ENCODE results near the gene CEACAM3.

CEACAM3 gene

DNA sequence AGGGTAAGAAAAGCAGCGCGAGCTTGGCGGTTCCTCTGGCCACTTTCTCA lies 48.4 kb downstream of the CEACAM3 start, which contains the start of gene DMRTC2:
Gene DMRTC2, plus strand, starts transcription at position 42 of the 50 bp plus-strand sequence. CDS start 2,387 bp downstream, outside the sequence.
- Histone ChIP-seq H3K9me3 (no peaks in the 10 kb centered on the region), H3K36me3 (no peaks in the 10 kb centered on the region), H3K4me1 (ENCODE audit: control insufficient read depth in 1 of 2, insufficient read depth in 1 of 2, low read depth in 1 of 2, low read length in 1 of 2) (peaks cover 7 to 8% of the 10 kb centered on the region in 2 experiments), H3K4me3 (ENCODE audit: low read depth in 1 of 2, low read length in 1 of 2) (no peak within 1 kb of the TSS), H3K27ac (no peak within 1 kb of the TSS), H3K27me3 (no peaks in the 10 kb centered on the region)
- TF ChIP-seq CTCF (IDR thresholded peaks at IDR 0.05): no peak

DNA sequence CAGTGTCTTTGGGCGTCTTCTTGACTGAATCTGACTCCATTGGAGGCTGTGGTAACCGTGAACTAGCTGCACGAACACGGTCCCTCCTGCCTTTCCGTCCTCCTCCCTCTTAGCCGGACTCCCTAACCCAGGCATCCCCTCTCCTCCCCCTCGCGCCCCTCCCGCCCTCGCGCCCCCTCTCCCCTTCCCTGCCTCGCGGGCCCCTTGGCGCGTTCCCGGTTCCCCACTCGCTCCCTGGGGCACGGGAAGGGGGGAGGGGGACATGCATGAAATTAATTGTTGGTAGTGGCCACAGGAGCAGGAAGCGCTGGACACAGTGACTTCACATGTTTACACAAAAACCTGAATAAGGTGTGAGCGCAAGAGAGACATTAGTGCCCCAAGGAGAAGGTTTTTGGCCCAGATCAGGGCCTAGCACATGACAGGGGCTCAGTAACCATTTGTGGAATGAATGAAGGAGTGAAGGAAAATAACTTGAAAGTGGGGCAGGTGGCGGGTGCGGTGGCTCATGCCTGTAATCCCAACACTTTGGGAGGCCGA lies 48.7 kb downstream of the CEACAM3 start:
- H3K4me3 ChIP-seq (ENCODE audit: low read depth in 1 of 2, low read length in 1 of 2): no peak overlapping the region
- H3K27me3 ChIP-seq: no peaks in the 10 kb centered on the region
- H3K36me3 ChIP-seq: no peaks in the 10 kb centered on the region
- no peak overlapping the region for H3K27ac ChIP-seq
- peaks cover 4 to 5% of the 10 kb centered on the region in 2 experiments for H3K4me1 ChIP-seq (ENCODE audit: control insufficient read depth in 1 of 2, insufficient read depth in 1 of 2, low read depth in 1 of 2, low read length in 1 of 2)
- no peaks in the 10 kb centered on the region for H3K9me3 ChIP-seq
- TF ChIP-seq CTCF (IDR thresholded peaks at IDR 0.05): no peak

- Histone ChIP-seq H3K36me3 (no peaks in the 10 kb centered on the region), H3K9me3 (no peaks in the 10 kb centered on the region), H3K4me1 (ENCODE audit: control insufficient read depth in 1 of 2, insufficient read depth in 1 of 2, low read depth in 1 of 2, low read length in 1 of 2) (no peaks in the 10 kb centered on the region), H3K4me3 (ENCODE audit: low read depth in 1 of 2, low read length in 1 of 2) (no peak overlapping the region), H3K27me3 (peaks cover 9% of the 10 kb centered on the region), H3K27ac (no peak overlapping the region)
- TF ChIP-seq CTCF (IDR thresholded peaks at IDR 0.05): no peak
These were observed 51.1 kb downstream of the CEACAM3 start for GRCh38 chr19:41847351-41848105.

- TF ChIP-seq CTCF (IDR thresholded peaks at IDR 0.05): no peak
- H3K27ac ChIP-seq: no peak overlapping the region
These were observed 52.3 kb downstream of the CEACAM3 start for GRCh38 chr19:41848666-41849065.

GRCh38 chr19:41849067-41849466 lies 52.7 kb downstream of the CEACAM3 start:
- Histone ChIP-seq H3K9me3 (no peaks in the 10 kb centered on the region), H3K36me3 (no peaks in the 10 kb centered on the region), H3K27me3 (peaks cover 9% of the 10 kb centered on the region), H3K4me1 (ENCODE audit: control insufficient read depth in 1 of 2, insufficient read depth in 1 of 2, low read depth in 1 of 2, low read length in 1 of 2) (no peaks in the 10 kb centered on the region), H3K4me3 (ENCODE audit: low read depth in 1 of 2, low read length in 1 of 2) (no peak overlapping the region), H3K27ac (no peak overlapping the region)
- TF ChIP-seq CTCF (IDR thresholded peaks at IDR 0.05): no peak

More at GRCh38 chr19:41848666-41849065, 52.3 kb downstream of the CEACAM3 start:
- Histone ChIP-seq H3K27me3 (peaks cover 9% of the 10 kb centered on the region), H3K4me1 (ENCODE audit: control insufficient read depth in 1 of 2, insufficient read depth in 1 of 2, low read depth in 1 of 2, low read length in 1 of 2) (no peaks in the 10 kb centered on the region), H3K4me3 (ENCODE audit: low read depth in 1 of 2, low read length in 1 of 2) (no peak overlapping the region), H3K36me3 (no peaks in the 10 kb centered on the region), H3K9me3 (no peaks in the 10 kb centered on the region)
